Endodermal cell (in vitro differentiated cells): ENCODE measurements around the gene SPTB. TPM values are rescaled to one million over a fixed set of nuclear protein-coding genes. Genes with fewer than 3 reads are reported as not detected.

Experiments
- DNase-seq: peaks from one replicate; pipeline ENCODE4 v3.0.0-alpha.2; 2017
- H3K27ac ChIP-seq: 2 replicates; pipeline ENCODE4 v1.5.1; 2013; ENCODE audit warnings: mild to moderate bottlenecking, low read depth, low read length, moderate library complexity
- H3K27me3 ChIP-seq: 2 replicates; pipeline ENCODE4 v1.6.1; 2013; ENCODE audit warnings: mild to moderate bottlenecking, low read length, moderate library complexity; ENCODE audit not compliant: insufficient read depth, control insufficient read depth, poor library complexity, severe bottlenecking
- H3K36me3 ChIP-seq: 2 replicates; pipeline ENCODE4 v1.7.0; 2013; ENCODE audit warnings: mild to moderate bottlenecking, low read length, moderate library complexity; ENCODE audit not compliant: control insufficient read depth, insufficient read depth
- H3K4me1 ChIP-seq: one replicate; pipeline ENCODE4 v1.7.0; 2013; ENCODE audit warnings: low read length; ENCODE audit not compliant: control insufficient read depth, insufficient read depth
- H3K4me3 ChIP-seq: 2 replicates; pipeline ENCODE4 v1.5.1; 2013; ENCODE audit warnings: mild to moderate bottlenecking, low read length, moderate library complexity
- H3K9ac ChIP-seq: 2 replicates; pipeline ENCODE4 v1.6.1; 2013; ENCODE audit warnings: mild to moderate bottlenecking, low read length, moderate library complexity; ENCODE audit not compliant: poor library complexity, severe bottlenecking; ENCODE audit errors: extremely low read depth
- H3K9me3 ChIP-seq: 2 replicates; pipeline ENCODE4 v1.6.1; 2013; ENCODE audit warnings: mild to moderate bottlenecking, low read length, moderate library complexity; ENCODE audit not compliant: control insufficient read depth
- H3K27ac Mint-ChIP-seq: 2 replicates; pipeline ENCODE4 v1.8.0; 2020; ENCODE audit warnings: mixed read lengths
- H3K27me3 Mint-ChIP-seq: 2 replicates; pipeline ENCODE4 v1.8.0; 2021; ENCODE audit warnings: mild to moderate bottlenecking, mixed read lengths; ENCODE audit not compliant: insufficient read depth
- H3K36me3 Mint-ChIP-seq: 2 replicates; pipeline ENCODE4 v1.8.0; 2020; ENCODE audit warnings: low read depth, mixed read lengths
- H3K4me1 Mint-ChIP-seq: 2 replicates; pipeline ENCODE4 v1.8.0; 2020; ENCODE audit warnings: mixed read lengths
- H3K4me3 Mint-ChIP-seq: 2 replicates; pipeline ENCODE4 v1.8.0; 2020; ENCODE audit warnings: mild to moderate bottlenecking, moderate library complexity, mixed read lengths
- H3K9me3 Mint-ChIP-seq: 2 replicates; pipeline ENCODE4 v1.8.0; 2020; ENCODE audit warnings: mild to moderate bottlenecking, mixed read lengths
- WGBS, 2 experiments: methylation state at CpG; one replicate each; pipeline versions ENCODE4 v1.1.5 to v1.1.7; 2013; ENCODE audit warnings: missing lambda C conversion rate in 2 of 2, mixed read lengths in 1 of 2; ENCODE audit not compliant: insufficient coverage in 1 of 2, insufficient read length in 1 of 2; 5-methylcytosine and 5-hydroxymethylcytosine counted together
- total RNA-seq, 2 donors: library from RNA; stranded (reverse); fragmentation: NEBNext Ultra II Directional in 1 of 2; extraction: Animal tissue kit (Norgen Biotek cat#: 25700) in 1 of 2; gene quantifications; 2 replicates in 1 of 2; 3 replicates in 1 of 2; pipeline ENCODE4 v1.2.1, GENCODE V29; 2021
- TF ChIP-seq, protein P1 (sequence below): fragments of 200-600 bp; sonication (generic); conservative IDR thresholded peaks from 2 replicates; pipeline ENCODE4 v1.5.0; 2021; ENCODE audit warnings: antibody characterized with exemption, mild to moderate bottlenecking

SPTB gene
- total RNA-seq, 2 donors from 2014 or later: 0.77 to 1.4 TPM

DNA sequence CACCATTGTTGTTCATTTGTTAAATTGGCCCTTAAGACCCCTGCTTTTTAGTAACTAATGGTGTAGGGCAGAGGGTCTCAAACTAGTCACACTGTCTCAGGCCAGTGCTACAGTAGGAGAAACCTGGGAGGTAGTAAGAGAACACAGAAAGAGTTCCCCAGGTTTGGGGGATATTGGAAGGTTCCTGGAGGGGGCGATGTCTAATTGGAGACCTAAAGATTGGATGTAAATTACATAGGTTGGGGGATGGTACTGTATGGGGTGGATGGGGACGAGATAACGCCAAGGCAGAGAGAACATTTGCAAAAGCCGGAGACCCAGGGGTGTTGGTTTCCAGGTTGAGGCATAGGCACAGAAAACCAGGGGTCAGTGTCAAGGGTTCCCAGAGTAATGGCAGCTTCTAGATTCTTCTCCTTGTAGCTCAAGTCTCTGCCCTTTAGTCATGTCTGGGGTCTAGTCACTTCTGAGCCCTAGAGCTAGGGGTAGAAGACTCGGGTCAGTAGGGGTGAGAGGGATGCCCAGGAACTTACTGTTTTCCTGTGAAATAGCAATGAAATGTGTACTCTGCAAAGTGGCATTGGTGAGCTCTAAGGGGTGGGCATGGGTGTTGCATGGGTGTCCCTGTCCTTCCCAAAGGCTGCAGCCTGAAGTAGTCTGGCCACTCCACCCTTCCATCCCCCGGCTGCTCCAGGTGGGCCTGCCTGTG lies 153.7 kb downstream of the SPTB start:
- peak; percentile 58 for DNase-seq
- Mint-ChIP-seq H3K36me3 (peaks cover 17% of the 10 kb centered on the region), H3K27ac (no peak overlapping the region), H3K27me3 (peaks cover 3% of the 10 kb centered on the region), H3K4me1 (peaks cover 44% of the 10 kb centered on the region), H3K9me3 (no peaks in the 10 kb centered on the region), H3K4me3 (no peak overlapping the region)
- Histone ChIP-seq H3K9ac (no peak overlapping the region), H3K9me3 (no peaks in the 10 kb centered on the region), H3K27me3 (no peaks in the 10 kb centered on the region), H3K4me1 (peaks cover 31% of the 10 kb centered on the region), H3K36me3 (peaks cover 18% of the 10 kb centered on the region), H3K4me3 (peak overlapping the region; percentile 43), H3K27ac (no peak overlapping the region)
- WGBS, 2 experiments: 78 to 93% methylated on average over 4 to 6 of the region's 6 CpGs
- TF ChIP-seq, protein P1, sequence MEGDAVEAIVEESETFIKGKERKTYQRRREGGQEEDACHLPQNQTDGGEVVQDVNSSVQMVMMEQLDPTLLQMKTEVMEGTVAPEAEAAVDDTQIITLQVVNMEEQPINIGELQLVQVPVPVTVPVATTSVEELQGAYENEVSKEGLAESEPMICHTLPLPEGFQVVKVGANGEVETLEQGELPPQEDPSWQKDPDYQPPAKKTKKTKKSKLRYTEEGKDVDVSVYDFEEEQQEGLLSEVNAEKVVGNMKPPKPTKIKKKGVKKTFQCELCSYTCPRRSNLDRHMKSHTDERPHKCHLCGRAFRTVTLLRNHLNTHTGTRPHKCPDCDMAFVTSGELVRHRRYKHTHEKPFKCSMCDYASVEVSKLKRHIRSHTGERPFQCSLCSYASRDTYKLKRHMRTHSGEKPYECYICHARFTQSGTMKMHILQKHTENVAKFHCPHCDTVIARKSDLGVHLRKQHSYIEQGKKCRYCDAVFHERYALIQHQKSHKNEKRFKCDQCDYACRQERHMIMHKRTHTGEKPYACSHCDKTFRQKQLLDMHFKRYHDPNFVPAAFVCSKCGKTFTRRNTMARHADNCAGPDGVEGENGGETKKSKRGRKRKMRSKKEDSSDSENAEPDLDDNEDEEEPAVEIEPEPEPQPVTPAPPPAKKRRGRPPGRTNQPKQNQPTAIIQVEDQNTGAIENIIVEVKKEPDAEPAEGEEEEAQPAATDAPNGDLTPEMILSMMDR: peak; percentile 36

DNA sequence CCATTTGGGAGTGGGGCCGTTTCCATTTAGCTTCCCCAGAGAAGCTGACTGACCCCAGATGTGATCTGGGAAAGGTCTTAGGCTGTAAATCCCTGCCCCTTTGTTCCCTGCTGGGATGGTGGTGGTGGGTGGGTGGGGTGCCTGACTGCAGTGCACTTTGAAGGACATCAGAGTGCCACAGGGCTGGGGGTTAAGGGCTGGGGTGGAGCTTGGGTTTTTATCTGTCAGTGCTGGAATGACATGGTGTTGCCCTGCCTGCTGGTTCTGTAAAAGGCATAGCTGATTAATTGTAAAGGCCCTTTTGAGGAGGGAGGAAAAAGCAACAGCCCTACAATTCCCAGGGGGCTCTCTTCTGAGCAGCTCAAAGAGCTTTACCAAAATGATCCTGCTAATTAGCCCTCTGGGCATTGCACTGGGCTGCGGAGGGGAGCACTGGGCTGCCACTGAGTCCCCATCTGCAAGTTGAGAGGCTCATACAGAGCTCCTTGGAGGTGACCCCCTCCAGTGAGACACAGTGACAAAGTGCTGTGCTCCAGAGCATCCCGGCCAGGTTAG lies 154.4 kb downstream of the SPTB start:
- WGBS, 2 experiments: 33 to 48% methylated on average over 3 of the region's 3 CpGs
- no peak overlapping the region for H3K27ac ChIP-seq

DNA sequence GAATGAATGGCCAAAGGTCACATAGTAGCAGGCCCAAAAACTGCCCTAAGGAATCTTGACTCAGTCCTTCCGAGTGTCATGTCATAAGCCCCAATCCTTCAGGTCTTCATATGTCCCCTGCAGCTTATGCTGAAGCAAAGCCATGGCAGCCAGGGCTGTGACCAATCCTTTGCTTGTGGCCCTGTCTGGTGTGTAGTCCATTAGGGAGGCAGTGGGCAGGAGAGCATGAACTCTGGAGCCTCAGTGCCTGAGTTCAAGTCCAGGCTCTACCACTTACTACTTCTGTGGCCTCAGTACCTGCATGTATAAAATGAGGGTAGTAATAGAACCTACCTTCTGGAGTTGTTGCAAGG lies 155.2 kb downstream of the SPTB start:
- no peak overlapping the region for H3K4me3 Mint-ChIP-seq
- Histone ChIP-seq H3K36me3 (peaks cover 14% of the 10 kb centered on the region), H3K4me1 (peaks cover 32% of the 10 kb centered on the region), H3K9me3 (no peaks in the 10 kb centered on the region), H3K27me3 (no peaks in the 10 kb centered on the region), H3K9ac (no peak overlapping the region), H3K27ac (no peak overlapping the region), H3K4me3 (no peak overlapping the region)
- TF ChIP-seq, protein P1: no peak
- no peaks in the 10 kb centered on the region for H3K9me3 Mint-ChIP-seq
- peaks cover 57% of the 10 kb centered on the region for H3K4me1 Mint-ChIP-seq
- peaks cover 3% of the 10 kb centered on the region for H3K27me3 Mint-ChIP-seq
- WGBS, 2 experiments: 50 to 89% methylated on average over 1 of the region's 1 CpG
- H3K27ac Mint-ChIP-seq: no peak overlapping the region
- DNase-seq: no peak
- H3K36me3 Mint-ChIP-seq: peaks cover 13% of the 10 kb centered on the region

More for the DNA sequence above, 154.4 kb downstream of the SPTB start:
- Histone ChIP-seq H3K9me3 (no peaks in the 10 kb centered on the region), H3K4me3 (peak overlapping the region; percentile 43), H3K27me3 (no peaks in the 10 kb centered on the region), H3K4me1 (peaks cover 31% of the 10 kb centered on the region), H3K36me3 (peaks cover 16% of the 10 kb centered on the region), H3K9ac (no peak overlapping the region)
- H3K27me3 Mint-ChIP-seq: peaks cover 3% of the 10 kb centered on the region
- H3K4me3 Mint-ChIP-seq: no peak overlapping the region
- no peak for DNase-seq
- TF ChIP-seq, protein P1: no peak
- H3K27ac Mint-ChIP-seq: no peak overlapping the region
- no peaks in the 10 kb centered on the region for H3K9me3 Mint-ChIP-seq
- peaks cover 49% of the 10 kb centered on the region for H3K4me1 Mint-ChIP-seq
- peaks cover 14% of the 10 kb centered on the region for H3K36me3 Mint-ChIP-seq
